Measurements from ENCODE around the gene ADARB1.

The ADARB1 gene

DNA sequence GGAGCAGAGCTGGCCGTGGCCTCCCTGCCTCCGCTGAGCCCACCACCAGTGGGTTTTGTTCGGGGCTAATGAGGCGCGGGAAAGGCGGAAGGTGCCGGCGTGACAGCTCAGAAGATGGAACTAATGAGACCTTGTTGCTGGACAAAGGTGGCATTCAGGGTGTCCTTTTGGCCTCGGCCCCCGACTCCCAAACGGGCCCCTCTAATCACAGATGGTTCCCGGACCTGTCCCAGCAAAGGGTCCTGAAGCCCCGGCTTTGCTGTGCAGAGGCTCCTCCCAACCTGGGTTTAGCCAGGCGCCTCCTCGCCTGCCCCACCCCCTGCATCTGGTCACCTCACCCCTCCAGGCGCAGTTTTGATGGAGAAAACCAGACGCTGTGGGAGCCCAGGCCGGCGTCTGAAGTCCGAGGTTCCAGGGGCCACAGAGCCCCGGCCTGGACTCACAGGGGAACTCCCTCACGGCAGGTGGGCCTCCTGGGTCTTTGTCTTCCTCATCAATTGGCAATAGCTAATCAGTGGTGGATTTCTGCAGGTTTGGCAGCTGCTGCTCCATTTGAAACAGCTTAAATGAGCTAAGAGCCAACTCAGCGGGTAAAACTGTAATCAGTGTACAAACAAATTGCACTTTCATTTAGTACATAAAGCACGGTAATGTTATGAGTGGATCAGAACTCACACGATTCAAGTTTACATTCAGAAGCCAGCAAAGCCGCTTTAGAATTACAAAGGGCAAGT, 44.3 kb upstream of the ADARB1 start:
- DNase-seq (ENCODE audit: insufficient read length, low spot score) (no peak), FAIRE-seq (no peak)
- TF ChIP-seq, protein P1, sequence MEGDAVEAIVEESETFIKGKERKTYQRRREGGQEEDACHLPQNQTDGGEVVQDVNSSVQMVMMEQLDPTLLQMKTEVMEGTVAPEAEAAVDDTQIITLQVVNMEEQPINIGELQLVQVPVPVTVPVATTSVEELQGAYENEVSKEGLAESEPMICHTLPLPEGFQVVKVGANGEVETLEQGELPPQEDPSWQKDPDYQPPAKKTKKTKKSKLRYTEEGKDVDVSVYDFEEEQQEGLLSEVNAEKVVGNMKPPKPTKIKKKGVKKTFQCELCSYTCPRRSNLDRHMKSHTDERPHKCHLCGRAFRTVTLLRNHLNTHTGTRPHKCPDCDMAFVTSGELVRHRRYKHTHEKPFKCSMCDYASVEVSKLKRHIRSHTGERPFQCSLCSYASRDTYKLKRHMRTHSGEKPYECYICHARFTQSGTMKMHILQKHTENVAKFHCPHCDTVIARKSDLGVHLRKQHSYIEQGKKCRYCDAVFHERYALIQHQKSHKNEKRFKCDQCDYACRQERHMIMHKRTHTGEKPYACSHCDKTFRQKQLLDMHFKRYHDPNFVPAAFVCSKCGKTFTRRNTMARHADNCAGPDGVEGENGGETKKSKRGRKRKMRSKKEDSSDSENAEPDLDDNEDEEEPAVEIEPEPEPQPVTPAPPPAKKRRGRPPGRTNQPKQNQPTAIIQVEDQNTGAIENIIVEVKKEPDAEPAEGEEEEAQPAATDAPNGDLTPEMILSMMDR (IDR thresholded peaks at IDR 0.05; ENCODE audit: insufficient read depth, missing control alignments): no peak

DNA sequence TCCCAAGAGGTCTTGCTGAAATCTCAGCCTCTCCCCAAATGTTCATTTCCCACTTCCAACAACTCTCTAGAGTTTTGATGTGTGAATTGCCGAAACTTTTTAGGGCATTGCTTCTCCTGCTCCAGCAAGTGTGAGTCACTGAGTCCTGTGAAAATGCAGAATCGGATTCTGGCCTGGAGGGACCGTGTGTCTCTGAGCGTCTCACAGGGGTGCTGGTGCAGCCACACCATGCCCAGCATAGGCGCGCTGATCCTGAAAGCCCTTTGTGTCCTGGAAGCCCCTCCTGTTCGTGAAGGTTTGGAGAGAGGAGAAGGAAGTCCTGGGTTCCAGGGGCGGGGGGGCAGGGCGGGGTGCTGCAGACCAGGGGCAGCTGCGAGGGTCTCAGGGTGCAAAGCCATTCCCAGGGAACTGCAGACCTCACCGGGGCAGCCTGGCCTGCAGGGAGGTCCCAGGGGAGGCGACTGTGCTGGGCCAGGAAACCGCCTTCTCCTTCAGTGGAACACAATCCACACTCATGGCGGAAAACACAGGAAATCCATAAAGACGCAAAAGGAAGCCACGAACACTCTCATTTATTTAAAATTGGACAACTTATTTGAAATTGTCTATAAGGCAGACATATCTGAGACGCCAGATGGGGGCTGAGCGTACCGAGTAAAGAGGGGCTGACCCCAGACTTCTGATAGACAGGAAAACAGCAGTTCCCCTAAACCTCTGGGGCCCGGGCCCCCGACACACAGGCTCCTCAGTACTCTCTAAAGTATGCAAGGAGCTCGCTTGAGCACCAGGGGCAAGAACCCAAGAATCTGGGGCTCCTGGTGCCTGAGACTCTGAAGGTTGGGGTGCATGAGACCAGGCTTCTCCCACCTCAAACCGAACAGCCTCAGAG, 43.5 kb upstream of the ADARB1 start:
- no peak for FAIRE-seq
- TF ChIP-seq, protein P1 (IDR thresholded peaks at IDR 0.05; ENCODE audit: insufficient read depth, missing control alignments): no peak
- DNase-seq (ENCODE audit: insufficient read length, low spot score): no peak

DNA sequence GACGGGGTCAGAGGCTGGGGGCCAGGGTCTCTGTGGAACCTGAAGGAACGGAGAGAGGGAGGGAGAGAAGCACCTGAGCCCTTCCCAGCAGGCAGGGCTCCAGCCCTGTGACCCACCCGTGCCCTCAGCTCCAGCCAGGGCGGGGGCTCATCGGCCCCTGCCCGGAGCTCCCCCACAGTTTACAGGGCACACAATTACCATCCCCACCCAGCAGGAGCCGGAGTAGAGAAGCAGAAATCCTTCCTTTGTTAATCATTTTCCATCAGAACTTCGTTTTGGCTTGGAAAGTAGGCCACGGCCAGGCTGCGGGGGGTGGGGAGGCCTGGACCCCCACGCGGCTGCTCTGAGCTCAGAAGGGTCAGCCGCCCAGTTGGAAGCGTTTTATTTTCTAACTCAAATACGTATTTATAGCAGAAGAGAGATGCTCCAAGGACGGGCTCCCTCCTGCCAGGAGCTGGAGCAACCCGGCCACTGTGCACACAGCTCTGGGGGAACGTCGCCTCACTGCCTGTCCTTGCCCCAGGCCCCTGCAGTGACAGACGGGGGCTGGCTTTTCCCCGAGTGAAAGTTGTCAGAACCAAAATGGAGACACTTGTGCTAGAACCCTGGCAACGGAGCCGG, 42.7 kb upstream of the ADARB1 start:
- FAIRE-seq: no peak
- TF ChIP-seq, protein P1 (IDR thresholded peaks at IDR 0.05; ENCODE audit: insufficient read depth, missing control alignments): no peak
- DNase-seq (ENCODE audit: insufficient read length, low spot score): no peak

DNA sequence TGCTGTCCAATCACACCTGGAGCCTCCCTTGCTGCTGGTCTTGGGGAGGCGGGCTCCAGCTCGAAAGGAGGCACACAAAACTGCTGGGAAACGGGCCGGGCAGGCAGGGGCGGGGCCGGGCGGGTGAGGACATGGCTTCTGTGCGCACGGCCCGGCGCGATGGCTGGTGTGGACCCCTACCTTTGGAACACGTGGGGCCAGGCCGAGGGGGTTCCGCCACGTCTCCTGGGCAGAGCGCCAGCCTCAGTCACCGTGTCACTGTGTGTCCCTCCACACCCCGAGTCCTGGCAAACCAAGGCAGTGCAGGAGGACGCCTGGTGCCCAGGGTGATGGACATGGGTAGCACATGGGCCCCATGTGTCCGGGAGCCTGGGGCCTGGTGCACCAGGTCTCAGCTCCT, 42.0 kb upstream of the ADARB1 start:
- no peak for DNase-seq (ENCODE audit: insufficient read length, low spot score)

DNA sequence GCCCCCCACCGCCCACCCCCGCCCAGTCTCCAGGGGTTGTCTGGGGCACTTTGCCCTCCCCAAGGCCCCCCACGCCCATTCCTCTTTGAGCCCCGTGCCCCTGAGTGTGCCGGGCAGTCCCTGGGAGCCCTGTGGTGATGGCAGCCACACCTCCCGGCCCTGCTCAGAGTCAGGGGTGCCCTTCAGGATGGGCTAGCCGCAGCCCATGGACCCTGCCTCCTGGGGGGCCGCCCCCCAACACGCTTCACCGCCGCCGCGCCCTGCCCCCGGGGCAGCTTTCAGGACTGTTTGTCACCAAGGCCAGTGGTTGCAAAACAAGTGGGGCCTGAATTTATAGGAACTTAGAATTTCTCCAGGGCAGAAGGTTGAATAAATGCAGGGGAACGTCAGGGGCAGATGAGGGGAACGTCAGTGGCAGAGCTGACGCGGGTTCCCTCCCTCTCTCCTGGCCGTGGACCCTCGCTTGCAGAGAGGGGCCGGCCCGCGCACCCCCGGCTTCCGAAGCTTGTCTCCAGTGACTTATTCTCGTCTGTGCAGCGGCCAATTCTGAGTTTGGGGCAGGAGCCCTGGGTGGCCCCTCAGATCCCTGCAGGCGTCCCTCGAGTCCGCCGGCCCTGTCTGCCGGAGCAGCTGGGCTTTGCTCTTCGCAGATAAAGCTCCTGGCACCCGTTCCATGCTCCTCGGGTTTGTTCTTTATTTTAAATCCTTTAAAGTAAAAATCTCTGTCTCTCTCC, 41.2 kb upstream of the ADARB1 start:
- DNase-seq (ENCODE audit: insufficient read length, low spot score) (no peak), FAIRE-seq (no peak)
- TF ChIP-seq, protein P1 (IDR thresholded peaks at IDR 0.05; ENCODE audit: insufficient read depth, missing control alignments): no peak

More for the DNA sequence above, 42.0 kb upstream of the ADARB1 start:
- TF ChIP-seq, protein P1 (IDR thresholded peaks at IDR 0.05; ENCODE audit: insufficient read depth, missing control alignments): no peak
- FAIRE-seq: no peak

DNA sequence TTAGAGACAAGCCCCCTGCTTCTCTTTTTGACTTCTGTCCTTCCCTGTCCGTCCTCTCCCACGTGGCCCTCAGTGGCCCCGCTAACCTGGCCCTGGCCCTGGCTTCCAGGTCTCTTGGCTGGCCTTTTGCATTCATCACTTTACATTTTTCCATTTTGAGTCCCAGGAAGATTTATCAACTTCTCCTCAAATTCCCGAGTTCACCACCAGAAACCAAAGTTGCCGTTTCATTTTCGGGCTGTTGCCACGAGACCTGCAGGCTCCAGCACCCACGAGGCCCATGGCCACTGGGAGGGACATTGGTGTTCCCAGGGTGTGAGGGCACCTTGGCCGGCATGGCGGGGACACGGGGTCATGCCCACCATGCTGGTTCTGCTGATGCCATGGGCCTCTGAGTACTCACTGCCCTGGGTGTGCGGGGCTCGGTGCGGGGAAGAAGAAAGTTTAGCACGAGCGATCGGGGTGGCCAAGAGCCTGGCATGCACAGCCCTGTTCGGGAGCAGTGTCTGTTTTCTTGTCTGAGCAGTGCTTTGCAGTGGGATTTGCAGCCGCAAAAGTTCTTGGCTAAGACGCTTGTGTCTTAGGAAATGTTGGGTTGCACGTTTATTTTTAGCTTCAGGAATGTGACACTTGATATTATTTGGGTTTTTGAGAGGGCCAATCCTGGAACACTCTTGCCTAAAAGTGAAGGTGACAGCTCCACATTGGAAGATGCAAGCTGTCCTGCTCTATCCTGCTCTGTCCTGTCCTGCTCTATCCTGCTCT, 40.4 kb upstream of the ADARB1 start:
- DNase-seq (ENCODE audit: insufficient read length, low spot score) (no peak), FAIRE-seq (no peak)
- TF ChIP-seq, protein P1 (IDR thresholded peaks at IDR 0.05; ENCODE audit: insufficient read depth, missing control alignments): no peak
